Putamen (tissue), 1 donor: ENCODE data around the gene STRADB.
"Not testable (repeated sequence)": the region's sequence is repeated elsewhere in the genome, so short reads cannot be mapped to it uniquely, and the experiment has no call there.

Source experiments
- DNase-seq: peaks from one replicate; pipeline ENCODE4 v3.0.0-alpha.2; 2016; ENCODE audit warnings: low spot score

STRADB gene

DNA sequence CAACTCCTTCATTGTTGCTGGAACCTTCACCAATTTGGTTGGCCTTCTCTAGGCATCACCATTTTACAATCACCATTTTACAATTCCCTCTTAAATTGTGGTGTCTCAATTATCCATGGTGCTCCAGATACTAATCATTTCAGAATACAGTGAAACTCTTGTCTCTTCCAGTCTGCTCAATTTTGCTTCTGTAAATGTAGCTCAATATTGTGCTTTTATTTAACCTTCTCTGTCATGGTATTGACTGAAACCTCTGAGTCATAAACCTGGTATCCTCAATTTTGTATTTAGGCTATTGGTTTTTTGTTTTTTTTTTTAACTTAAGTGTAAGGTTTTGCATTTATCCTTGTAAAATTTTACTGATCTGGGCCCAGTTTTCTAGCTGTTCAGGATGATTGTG is 16.1 kb downstream of the STRADB start:
- no peak for DNase-seq

DNA sequence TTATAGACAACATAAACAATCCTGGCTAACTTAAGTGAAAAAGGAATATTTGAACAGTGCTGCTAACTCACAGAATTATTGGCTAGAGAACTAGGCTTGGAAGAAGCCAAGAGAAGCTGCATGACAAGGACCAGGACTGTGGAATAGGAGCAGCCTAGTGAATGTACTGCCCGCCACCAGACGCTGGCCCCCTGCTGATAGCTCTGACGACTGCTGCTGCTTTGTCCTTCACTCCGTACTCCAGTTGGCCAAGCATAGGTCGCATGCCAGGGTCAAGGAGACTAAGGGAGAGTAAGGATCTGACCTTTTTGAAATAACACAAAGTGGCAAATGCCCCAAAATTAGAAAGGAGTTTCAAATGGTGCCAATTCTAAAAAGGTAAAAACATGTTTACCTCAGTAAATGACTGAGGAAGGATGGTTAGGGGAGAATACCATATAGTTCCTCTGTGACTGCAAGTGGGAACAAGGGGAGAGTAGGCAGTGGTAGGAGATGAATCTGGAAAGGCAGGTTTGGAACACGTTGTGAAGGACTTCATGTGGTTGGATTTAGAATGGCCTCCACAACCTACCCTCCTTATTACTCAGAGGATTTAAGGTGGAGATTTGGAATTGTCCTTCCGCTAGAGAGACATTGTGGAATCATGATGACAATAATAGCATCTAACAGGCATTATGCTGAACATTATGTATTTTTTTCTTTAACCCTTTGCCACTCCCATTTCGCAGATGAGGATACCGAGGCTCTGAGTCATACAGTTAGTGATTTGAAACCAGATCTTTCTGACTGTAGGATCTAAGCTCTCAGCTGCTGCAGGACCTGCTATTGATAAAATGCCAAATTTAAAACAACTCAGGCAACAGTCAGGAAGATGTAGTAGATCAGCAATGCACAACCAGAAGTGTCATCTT is 19.5 kb downstream of the STRADB start:
- no peak for DNase-seq

DNA sequence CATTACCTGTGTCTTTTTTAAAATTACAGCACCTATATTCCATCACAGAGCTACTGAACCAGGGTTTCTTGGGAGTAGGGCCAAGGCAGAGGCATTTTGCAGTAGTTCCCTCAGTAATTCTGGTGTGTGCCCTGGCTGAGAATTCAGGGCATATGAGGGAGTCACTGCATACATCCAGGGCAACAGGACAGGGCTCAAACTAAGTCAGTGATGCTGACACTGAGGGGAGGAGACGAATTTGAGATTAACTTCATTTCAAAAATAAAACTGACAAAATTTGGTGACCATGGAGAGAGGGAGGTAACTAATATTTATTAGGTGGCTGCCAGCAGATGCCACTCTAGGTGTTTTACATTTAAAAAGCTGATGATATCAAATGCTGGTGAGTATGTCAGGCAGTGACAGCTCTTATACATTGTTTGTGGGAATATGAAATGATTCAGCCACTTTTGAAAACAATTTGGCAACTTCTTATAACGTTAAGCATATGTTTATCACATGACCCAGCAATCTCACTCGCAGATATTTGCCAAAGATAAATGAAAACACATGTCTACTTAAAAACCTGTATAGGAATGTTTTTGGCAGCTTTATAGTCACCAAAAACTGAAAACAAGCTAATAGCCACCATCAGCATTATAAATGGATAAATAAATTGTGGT is 20.3 kb downstream of the STRADB start:
- DNase-seq: no peak

DNA sequence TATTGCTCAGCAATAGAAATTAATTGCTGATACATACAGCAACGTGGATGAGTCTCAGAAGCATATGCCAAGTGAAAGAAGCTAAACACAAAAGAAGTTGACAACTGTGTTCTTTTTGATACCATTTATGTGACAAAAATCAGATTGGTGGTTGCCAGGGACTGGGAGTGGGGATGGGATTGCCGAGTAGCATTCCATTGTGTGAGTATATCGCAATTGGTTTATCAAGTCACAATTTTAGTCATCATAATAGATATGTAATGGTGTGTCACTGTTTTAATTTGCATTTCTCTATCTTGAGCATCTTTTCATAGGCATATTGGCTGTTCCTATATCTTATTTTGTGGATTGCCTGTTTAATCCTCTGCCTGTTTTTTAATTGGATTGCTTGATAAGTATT is 20.9 kb downstream of the STRADB start:
- no peak for DNase-seq

DNA sequence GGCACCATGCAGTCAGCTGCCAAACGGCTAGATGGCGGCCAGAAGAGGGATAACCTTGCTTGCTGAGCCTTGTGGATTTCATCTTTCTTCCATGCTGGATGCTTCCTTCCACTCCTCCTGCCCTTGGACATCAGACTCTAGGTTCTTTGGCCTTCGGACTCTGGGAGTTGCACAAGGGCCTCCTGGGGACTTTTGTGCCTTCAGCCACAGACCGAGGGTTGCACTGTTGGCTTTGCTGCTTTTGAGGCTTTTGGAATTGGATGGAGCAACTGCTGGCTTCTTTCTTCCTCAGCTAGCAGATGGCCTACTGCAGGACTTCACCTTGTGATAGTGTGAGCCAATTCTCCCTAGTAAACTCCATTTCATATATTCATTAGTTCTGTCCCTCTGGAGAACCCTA is 31.0 kb downstream of the STRADB start:
- no peak for DNase-seq

DNA sequence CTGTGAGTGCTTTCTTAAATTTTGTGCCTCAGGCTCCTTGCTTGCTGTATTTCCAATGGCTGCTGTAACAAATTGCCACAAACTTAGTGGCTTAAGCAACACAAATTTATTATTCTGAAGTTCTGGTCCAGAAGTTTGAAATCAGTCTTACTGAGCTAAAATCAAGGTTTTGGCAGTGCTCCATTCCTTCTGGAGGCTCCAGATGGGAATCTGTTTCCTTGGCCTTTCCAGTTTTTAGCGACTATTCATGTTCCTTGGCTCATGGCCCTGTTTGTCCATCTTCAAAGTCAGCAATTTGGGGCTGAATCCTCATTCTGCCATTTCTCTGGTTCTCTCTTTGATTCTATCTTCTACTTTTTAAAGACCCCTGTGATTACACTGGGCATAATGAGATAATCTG is 31.8 kb downstream of the STRADB start:
- no peak for DNase-seq

DNA sequence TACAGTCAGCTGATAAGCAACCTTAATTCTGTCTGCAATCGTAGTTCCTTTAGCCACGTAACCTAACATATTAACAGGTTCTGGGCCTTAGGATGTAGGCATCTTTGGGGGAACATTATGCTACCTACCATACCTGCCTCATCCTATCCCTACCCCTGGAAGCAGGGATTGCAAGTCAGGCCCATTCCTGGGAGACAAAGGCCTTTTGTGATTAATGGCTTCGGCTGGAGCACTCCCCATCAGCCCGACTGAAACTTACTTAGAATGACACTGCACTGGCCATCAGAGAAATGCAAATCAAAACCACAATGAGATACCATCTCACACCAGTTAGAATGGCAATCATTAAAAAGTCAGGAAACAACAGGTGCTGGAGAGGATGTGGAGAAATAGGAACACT is 32.2 kb downstream of the STRADB start:
- not testable (repeated sequence) for DNase-seq

DNA sequence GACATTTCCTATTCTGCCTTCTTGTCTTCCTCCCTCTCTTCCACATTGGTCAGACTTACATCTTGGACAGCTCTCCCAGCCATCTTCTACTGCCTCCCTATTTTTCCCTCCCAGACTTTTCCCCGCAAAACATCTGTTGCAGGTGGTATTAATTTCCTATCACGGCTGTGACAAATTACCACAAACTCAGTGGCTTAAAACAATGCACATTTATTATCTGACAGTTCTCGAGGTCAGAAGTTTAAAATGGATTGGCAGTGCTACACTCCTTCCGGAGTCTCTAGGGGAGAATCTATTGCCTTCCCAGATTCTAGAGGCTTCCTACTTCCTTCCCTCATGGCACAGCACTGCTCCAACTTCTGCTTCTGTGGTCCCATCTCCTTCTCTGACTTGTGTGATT is 33.3 kb downstream of the STRADB start:
- DNase-seq: no peak

DNA sequence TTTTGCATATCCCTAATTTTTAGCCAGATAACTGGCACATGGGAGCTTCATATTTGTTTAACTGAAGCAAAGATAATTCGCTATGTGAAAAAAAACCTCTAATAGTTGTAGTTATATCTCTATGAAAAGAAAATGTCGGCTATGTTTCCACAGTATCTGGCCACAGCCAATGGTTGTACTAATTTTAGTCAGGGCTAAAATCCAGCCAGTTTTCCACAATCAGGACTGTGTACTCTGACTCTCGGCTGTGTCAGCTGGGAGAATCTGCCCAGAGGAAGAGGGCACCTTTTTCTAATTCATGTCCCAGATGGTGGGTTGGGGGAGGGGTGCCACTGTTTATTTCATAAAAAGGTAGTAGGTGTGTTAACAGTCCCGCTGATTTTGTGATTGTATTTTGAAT is 38.8 kb downstream of the STRADB start:
- DNase-seq: no peak

DNA sequence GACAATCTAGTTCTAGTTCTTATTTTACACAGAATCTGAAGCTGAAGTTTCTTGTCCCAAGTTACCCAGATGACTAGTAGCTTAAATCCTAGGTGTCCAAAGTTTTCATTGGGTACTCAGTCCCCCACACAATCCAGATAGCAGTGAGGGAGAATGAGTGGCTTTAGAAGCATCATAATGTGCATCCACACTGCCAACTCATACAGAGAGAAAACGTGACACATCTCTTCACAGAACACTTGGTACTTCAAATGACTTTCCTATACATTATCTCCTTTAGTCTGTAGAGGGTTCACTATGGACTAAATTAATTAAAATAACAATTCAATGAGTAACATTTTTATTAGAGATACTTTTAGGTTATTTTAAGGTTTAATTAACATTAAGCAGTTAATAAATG is 45.2 kb downstream of the STRADB start:
- no peak for DNase-seq

DNA sequence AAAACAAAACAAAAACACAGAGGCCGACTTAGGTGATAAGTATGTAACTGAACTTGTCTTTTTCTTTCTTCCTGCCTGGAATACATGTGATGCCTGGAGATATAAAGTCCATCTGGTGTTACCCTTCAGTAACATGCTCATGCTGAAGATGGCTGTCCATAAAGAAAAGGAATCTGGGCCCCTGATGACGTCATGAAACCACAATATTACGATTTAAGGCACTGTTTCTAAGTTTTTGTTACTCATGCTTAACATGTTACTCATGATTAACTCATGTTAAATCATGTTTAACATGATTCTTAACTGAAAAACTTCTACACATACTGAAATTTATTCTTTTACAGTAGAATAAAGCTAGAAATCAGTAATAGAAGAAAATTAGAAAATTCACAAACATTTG is 49.0 kb downstream of the STRADB start:
- no peak for DNase-seq

DNA sequence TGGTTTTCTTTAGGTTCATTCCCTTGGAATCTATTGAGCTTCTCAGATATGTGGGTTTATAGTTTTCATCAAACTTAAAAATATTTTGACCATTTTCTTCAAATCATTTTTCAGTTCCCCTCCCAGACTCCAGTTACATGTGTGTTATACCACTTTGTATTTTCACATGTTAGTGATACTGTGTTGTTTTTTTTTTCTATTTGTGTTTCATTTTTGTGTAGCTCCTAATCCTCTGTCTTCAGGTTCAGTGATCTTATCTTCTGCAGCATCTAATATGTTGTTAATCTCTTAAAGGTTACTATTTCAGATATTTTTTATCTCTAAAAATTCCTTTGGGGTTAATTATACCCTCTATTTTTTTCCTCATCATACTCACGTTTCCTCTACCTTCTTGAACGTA is 51.2 kb downstream of the STRADB start:
- no peak for DNase-seq

DNA sequence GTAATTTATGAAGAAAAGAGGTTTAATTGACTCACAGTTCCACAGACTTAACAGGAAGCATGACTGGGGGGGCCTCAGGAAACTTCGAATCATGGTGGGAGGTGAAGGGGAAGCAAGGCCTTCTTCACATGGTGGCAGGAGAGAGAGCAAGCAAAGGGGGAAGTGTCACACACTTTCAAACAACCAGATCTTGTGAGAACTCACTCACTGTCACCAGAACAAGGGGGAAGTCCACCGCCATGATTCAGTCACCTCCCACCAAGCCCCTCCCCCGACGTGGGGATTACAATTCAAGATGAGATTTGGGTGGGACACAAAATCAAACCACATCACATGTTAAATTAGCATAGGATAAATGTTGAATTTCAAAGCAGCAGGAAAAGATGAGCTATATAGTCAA is 56.2 kb downstream of the STRADB start:
- no peak for DNase-seq

DNA sequence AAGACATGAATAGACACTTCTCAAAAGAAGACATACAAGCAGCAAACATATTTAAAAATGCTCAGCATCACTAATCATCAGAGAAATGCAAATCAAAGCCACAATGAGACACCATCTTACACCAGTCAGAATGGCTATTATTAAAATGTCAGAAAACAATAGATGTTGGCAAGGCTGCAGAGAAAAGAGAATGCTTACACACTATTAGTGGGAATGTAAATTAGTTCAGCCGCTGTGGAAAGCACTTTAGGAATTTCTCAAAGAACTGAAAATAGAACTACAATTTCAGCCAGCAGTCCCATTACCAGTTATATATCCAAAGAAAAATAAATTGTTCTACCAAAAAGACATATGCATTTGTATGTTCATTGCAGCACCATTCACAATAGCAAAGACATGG is 61.7 kb downstream of the STRADB start:
- no peak for DNase-seq

DNA sequence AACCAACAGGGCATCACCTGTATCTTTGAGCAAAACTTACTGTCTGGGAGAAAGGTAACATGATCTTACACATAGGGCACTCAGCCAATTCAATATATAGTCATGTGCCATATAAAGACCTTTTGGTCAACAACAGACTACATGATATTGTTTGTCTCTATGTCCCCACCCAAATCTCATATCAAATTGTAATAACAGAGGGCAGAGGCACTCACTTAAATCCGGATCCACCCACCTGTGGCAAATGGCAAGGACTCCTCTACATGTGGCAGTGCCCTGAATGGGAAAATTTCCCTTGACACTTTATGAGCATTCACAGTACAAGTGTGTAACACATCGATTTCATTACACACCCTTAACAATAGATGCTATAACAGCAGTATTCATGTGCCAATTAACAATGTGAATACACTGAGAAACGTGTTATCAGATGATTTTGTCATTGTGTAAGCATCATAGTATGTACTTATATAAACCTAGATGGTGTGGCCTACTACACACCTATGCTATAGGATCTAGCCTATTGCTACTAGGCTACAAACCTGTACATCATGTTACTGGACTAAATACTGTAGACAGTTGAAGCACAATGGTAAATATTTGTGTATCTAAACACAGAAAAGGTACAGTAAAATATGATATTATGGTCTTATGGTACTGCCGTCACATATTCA is 64.2 kb downstream of the STRADB start:
- DNase-seq: no peak

DNA sequence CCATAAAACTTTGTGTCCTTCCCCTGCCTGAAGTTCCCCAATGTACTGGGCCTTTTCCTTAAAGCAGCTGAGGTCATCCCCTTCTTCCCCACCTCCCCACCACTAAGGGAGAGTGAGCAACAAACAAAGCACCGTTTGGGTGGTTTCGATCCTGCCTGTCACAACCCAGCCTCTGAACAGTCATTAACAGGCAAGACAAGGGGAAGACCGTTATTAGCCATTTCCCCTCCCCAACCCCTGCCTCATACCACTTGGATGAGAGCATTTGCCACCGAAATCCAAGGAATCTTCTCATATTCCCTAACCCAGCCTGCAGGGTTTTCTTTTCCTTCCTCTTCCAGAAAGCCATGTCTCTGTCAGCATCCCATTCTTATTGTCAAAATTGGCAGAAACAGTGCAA is 65.6 kb downstream of the STRADB start:
- DNase-seq: no peak

DNA sequence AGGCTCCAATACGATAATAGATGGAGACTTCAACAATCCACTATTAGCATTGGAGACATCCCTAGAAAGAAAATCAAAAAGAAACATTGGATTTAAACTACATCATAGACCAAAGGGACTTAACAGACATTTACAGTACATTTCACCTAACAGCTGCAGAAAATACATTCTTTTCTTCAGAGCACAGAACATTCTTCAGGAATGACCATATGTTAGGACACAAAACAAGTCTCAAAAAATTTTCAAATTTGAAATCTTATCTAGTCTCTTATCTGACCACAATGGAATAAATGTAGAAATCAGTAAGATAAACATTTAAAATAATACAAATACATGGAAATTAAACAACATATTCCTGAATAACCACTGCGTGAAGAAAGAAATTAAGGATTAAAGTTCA is 68.7 kb downstream of the STRADB start:
- DNase-seq: no peak

DNA sequence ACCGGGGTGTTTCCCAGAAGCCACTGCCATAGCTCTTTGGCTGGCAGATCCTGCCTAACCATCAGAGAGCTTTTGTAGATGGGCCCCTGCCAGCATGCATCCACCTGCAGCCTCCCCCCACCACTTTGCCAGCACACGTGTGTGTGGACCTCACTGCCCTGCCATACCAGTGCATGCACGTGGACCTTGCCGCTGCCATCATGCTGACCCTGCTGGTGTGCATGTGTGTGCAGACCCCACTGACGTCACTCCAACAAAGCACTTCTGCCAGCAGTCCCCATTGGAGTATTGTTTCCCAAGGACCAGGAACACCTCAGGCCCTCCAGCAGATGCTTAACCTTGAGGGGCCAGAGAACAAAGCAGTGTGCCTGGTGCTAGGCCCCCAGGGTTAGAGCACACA is 71.4 kb downstream of the STRADB start:
- no peak for DNase-seq

DNA sequence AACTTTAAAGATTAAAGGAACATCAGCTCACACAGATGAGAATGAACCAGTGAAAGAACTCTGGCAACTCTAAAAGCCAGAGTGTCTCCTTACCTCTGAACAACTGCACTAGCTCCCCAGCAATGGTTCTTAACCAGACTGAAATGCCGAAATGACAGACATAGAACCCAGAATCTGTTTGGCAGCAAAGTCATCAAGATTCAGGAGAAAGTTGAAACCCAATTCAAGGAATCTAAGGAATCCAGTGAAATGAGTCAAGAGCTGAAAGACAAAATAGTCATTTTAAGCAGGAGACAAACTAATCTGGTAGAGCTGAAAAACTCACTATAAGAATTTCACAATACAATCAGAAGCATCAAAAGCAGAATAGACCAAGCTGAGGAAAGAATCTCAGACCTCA is 72.0 kb downstream of the STRADB start:
- DNase-seq: no peak
